Posterior cingulate gyrus (tissue), 11 donors: Measurements from ENCODE around the gene BMPR1B.
A peak's percentile ranks its signal among the peaks of the same experiment; 100 is the strongest.
"Not testable (repeated sequence)": the region's sequence is repeated elsewhere in the genome, so short reads cannot be mapped to it uniquely, and the experiment has no call there.

ENCODE experiments used
- DNase-seq, 10 donors: peaks; one replicate each; pipeline versions ENCODE4 v3.0.0 to v3.0.0-alpha.2; 2020 to 2021; ENCODE audit warnings: mixed read lengths in 3 of 10
- intact Hi-C: fragments of 100-400 bp; cut with DNase I; formaldehyde crosslinking; loops from one replicate; pipeline ENCODE4 v1.15.1; 2023

The BMPR1B gene

GRCh38 chr4:95108883-95109421, 351.2 kb downstream of the BMPR1B start:
- intact Hi-C loops: no loop called here
- no peak for DNase-seq

GRCh38 chr4:95114521-95114920, 356.8 kb downstream of the BMPR1B start:
- intact Hi-C loops: no loop called here
- DNase-seq: no peak

GRCh38 chr4:95118497-95118896, 360.7 kb downstream of the BMPR1B start:
- no peak for DNase-seq
- intact Hi-C loops: no loop called here

- DNase-seq: no peak
- intact Hi-C loops: no loop called here
Observed at GRCh38 chr4:95120456-95120855, 362.7 kb downstream of the BMPR1B start.

- intact Hi-C loops: no loop called here
- peak in 2 of 10 donors; percentile 50 to 63 for DNase-seq
Observed at GRCh38 chr4:95122001-95122400, 364.2 kb downstream of the BMPR1B start.

- DNase-seq: peak in 4 of 10 donors; percentile 12 to 18 (median 14)
- intact Hi-C loops: loop anchor here (2.0 kb wide), 1 partner anchor 504 kb away; no protein-coding TSS in a partner anchor
Observed at GRCh38 chr4:95124906-95125504, 367.2 kb downstream of the BMPR1B start.

- intact Hi-C loops: no loop called here
- no peak for DNase-seq
Observed at GRCh38 chr4:95129031-95129430, 371.3 kb downstream of the BMPR1B start.

- intact Hi-C loops: no loop called here
- peak in 3 of 10 donors; percentile 8 to 52 (median 19) for DNase-seq
Observed at GRCh38 chr4:95129821-95130311, 372.1 kb downstream of the BMPR1B start.

- DNase-seq, intact Hi-C loops: not testable (repeated sequence)
Observed at GRCh38 chr4:95134016-95134415, 376.3 kb downstream of the BMPR1B start.

- intact Hi-C loops: not testable (repeated sequence)
- DNase-seq: peak in 1 of 10 donors; percentile 49
Observed at GRCh38 chr4:95139424-95139823, 381.7 kb downstream of the BMPR1B start.

- DNase-seq: no peak
- intact Hi-C loops: no loop called here
Observed at GRCh38 chr4:95141361-95141760, 383.6 kb downstream of the BMPR1B start.

GRCh38 chr4:95142932-95143331, 385.2 kb downstream of the BMPR1B start:
- intact Hi-C loops: no loop called here
- DNase-seq: no peak

GRCh38 chr4:95151255-95151654, 393.5 kb downstream of the BMPR1B start:
- intact Hi-C loops: no loop called here
- DNase-seq: no peak

GRCh38 chr4:95153182-95153581, 395.4 kb downstream of the BMPR1B start:
- intact Hi-C loops: no loop called here
- no peak for DNase-seq

- intact Hi-C loops: loop anchor here (2.0 kb wide), 1 partner anchor 1197 kb away; no protein-coding TSS in a partner anchor
Observed at GRCh38 chr4:95155759-95156451, 398.1 kb downstream of the BMPR1B start.

GRCh38 chr4:95156452-95156765, 398.7 kb downstream of the BMPR1B start:
- no peak for DNase-seq
- intact Hi-C loops: loop anchor here (2.0 kb wide), 1 partner anchor 1196 kb away; no protein-coding TSS in a partner anchor

More at GRCh38 chr4:95155759-95156451, 398.1 kb downstream of the BMPR1B start:
- no peak for DNase-seq

- intact Hi-C loops: loop anchor here (2.0 kb wide), 1 partner anchor 1195 kb away; no protein-coding TSS in a partner anchor
- DNase-seq: no peak
Observed at GRCh38 chr4:95157596-95157995, 399.8 kb downstream of the BMPR1B start.

GRCh38 chr4:95158045-95158444, 400.3 kb downstream of the BMPR1B start:
- no peak for DNase-seq

GRCh38 chr4:95158626-95159025, 400.9 kb downstream of the BMPR1B start:
- intact Hi-C loops: no loop called here

More at GRCh38 chr4:95158045-95158444, 400.3 kb downstream of the BMPR1B start:
- intact Hi-C loops: no loop called here

GRCh38 chr4:95159384-95159783, 401.6 kb downstream of the BMPR1B start:
- no peak for DNase-seq
- intact Hi-C loops: no loop called here

More at GRCh38 chr4:95158626-95159025, 400.9 kb downstream of the BMPR1B start:
- DNase-seq: no peak

GRCh38 chr4:95161781-95162469, 404.2 kb downstream of the BMPR1B start:
- intact Hi-C loops: no loop called here

More at GRCh38 chr4:95161781-95162469, 404.2 kb downstream of the BMPR1B start:
- DNase-seq: peak in 1 of 10 donors; percentile 43
